ENCODE data around the gene PACS2. TPM values are rescaled to one million over a fixed set of nuclear protein-coding genes. Genes with fewer than 3 reads are reported as not detected.

Gene PACS2
- total RNA-seq, 4 donors from 2014 or later = 37.1 to 116 (median 52.2) TPM

GRCh38 chr14:105328070-105328677 lies 13.6 kb downstream of the PACS2 start:
- no peaks in the 10 kb centered on the region for H3K9me3 ChIP-seq
- no peak overlapping the region for H3K27ac ChIP-seq
- H3K4me1 ChIP-seq = peaks cover 0 to 14% of the 10 kb centered on the region in 2 donors
- H3K36me3 ChIP-seq = no peaks in the 10 kb centered on the region
- no peak for TF ChIP-seq CTCF (IDR thresholded peaks at IDR 0.05)
- no peak for TF ChIP-seq POLR2A (IDR thresholded peaks at IDR 0.05)
- no peaks in the 10 kb centered on the region for H3K27me3 ChIP-seq
- intact Hi-C loops (cut with DNase I; ENCODE audit: low total_unique reads) = no loop called here
- H3K4me3 ChIP-seq = no peak overlapping the region
- no peak for DNase-seq

DNA sequence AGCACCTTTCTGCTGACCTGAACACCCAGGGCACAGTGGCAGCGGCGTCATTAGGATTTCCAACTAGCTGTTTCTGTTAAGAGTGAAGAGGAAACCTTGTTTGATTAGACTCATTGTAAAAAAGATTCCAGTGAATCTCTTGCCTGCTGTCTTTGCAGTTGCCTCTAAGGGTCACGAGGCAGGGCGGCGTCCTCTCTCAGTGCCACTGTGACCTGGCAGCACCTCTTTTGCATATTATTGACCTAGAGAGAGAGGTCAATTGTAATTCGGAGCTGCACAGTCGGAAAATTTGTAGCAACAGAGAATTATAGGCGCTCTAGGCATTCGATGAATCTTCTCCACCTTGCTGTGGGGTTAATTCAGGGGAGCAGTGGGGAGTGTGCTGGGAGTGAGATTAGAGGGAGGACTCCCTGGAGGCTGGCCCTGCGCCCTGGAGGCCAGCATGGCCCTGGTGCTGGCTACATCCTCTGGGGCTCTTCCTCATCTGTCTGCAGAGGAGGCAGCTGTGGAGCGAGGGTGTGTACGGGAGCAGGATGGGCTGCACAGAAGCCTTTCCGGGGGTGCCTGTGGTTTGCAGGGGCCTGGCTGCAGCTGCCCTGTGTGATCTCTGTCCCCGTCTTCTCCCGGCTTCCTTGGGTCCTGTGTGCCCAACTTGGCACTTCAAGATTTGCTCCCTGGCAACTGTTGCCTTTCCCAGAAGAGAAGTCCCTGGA lies 14.3 kb downstream of the PACS2 start:
- Histone ChIP-seq H3K27ac (peak overlapping the region in 1 of 2 donors; percentile 52), H3K4me1 (peaks cover 0 to 9% of the 10 kb centered on the region in 2 donors)

DNA sequence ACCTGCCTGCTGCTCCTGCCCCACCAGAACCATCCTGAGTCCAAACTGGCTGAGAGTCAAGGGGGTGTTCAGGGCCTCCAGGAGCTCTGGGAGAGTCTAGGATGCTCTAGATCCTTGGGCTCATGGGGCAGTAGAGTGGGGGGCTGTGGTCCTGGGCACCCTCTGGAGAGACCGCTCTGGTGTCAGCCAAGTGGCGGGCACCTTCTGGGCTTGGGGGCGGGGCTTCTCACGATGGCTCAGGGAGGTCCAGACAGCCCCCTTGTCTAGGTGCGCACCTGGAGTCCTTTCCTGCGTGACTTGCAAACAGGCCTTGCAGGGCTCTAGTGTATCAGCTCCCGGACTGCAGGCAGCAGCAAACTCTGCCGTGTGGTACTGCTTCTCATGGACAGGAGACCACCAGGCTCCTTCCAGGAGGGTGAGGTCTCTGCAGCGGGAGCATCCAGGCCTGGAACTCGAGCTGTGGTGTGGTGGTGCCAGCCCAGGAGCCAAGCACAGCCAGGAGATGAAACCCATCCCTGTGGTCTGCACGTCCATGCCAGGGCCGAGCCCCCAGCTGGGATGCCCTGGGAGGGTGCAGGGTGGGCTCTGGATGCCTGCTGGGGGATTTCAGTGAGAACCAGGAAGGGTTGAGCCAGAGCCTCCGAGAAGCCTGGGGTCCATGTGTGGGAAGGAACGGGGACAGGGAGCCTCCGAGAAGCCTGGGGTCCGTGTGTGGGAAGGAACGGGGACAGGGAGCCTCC lies 15.0 kb downstream of the PACS2 start:
- H3K36me3 ChIP-seq = no peaks in the 10 kb centered on the region
- intact Hi-C loops (cut with DNase I; ENCODE audit: low total_unique reads) = no loop called here
- no peak for DNase-seq
- no peak overlapping the region for H3K4me3 ChIP-seq
- H3K9me3 ChIP-seq = no peaks in the 10 kb centered on the region
- H3K27me3 ChIP-seq = no peaks in the 10 kb centered on the region
- H3K4me1 ChIP-seq = peaks cover 0 to 9% of the 10 kb centered on the region in 2 donors
- TF ChIP-seq POLR2A (IDR thresholded peaks at IDR 0.05) (no peak), CTCF (IDR thresholded peaks at IDR 0.05) (no peak)
- peak overlapping the region; percentile 31 to 52 for H3K27ac ChIP-seq

More for the DNA sequence above, 14.3 kb downstream of the PACS2 start:
- H3K9me3 ChIP-seq = no peaks in the 10 kb centered on the region
- TF ChIP-seq POLR2A (IDR thresholded peaks at IDR 0.05) (no peak), CTCF (IDR thresholded peaks at IDR 0.05) (no peak)
- H3K27me3 ChIP-seq = no peaks in the 10 kb centered on the region
- H3K36me3 ChIP-seq = no peaks in the 10 kb centered on the region
- DNase-seq = no peak
- intact Hi-C loops (cut with DNase I; ENCODE audit: low total_unique reads) = no loop called here
- no peak overlapping the region for H3K4me3 ChIP-seq

DNA sequence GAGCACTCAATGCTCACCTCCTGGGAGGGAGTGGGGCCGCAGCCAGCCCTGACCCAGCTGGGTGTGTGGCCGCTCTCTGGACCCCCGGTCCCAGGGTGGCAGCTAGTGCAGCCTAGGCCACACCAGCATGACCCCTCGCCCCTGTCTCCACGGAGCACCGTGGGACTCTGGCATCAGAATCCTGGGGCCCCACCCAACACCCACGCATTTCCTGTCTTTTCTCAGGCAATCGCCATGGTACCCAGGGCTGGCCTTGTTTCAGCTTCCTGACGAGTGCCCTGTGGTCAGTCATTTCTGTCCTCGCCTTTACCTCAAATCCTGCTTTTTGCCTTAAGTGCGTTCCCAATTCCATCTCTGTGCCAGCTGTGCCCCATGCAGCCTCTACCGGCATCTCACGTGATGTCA lies 15.9 kb downstream of the PACS2 start:
- Histone ChIP-seq H3K4me1 (peaks cover 0 to 9% of the 10 kb centered on the region in 2 donors), H3K27me3 (no peaks in the 10 kb centered on the region), H3K9me3 (no peaks in the 10 kb centered on the region), H3K27ac (peak overlapping the region; percentile 31 to 52), H3K36me3 (no peaks in the 10 kb centered on the region), H3K4me3 (no peak overlapping the region)
- TF ChIP-seq CTCF (IDR thresholded peaks at IDR 0.05) = no peak
- no peak for TF ChIP-seq POLR2A (IDR thresholded peaks at IDR 0.05)
- intact Hi-C loops (cut with DNase I; ENCODE audit: low total_unique reads) = no loop called here
- peak in 1 of 2 donors; percentile 59 for DNase-seq
